Activated CD8-positive, alpha-beta memory T cell treated with anti-CD3 and anti-CD28 coated beads, Interleukin-2, amount 50 U/mL, for 1 hour (primary cell): ENCODE measurements around the gene ZNF648.
"Not testable (repeated sequence)": the region's sequence is repeated elsewhere in the genome, so short reads cannot be mapped to it uniquely, and the experiment has no call there.

Source experiments
- DNase-seq: peaks from one replicate; pipeline ENCODE4 v3.0.0-alpha.2; 2020; ENCODE audit errors: extremely low read depth

The ZNF648 gene

GRCh38 chr1:182029002-182029378, 32.5 kb downstream of the ZNF648 start:
- DNase-seq: no peak

GRCh38 chr1:182015360-182015759, 46.2 kb downstream of the ZNF648 start:
- no peak for DNase-seq

GRCh38 chr1:182010800-182011370, 50.6 kb downstream of the ZNF648 start:
- not testable (repeated sequence) for DNase-seq

GRCh38 chr1:182005398-182005797, 56.1 kb downstream of the ZNF648 start:
- DNase-seq: not testable (repeated sequence)

- DNase-seq: no peak
Observed at GRCh38 chr1:182004601-182005000, 56.9 kb downstream of the ZNF648 start.
